Measurements from ENCODE around the gene HEXIM2.

HEXIM2 gene

DNA sequence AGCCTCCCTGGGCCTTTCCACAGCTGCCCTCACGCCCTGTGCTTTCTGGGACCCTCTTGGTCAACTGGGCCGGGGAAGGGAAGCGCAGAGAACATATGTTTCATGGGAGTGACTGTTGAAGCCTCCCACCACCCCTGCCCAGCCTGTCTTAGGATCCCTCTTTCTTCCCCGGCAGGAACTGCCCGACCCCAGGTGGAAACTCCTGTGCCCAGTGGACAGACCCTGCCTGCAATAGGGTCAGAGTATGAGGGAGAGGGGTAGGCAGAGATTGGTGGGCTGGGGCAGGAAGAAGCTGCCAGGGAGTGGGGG lies 10.5 kb downstream of the HEXIM2 start:
- no peak for DNase-seq (ENCODE audit: low spot score)
- TF ChIP-seq, protein P1, sequence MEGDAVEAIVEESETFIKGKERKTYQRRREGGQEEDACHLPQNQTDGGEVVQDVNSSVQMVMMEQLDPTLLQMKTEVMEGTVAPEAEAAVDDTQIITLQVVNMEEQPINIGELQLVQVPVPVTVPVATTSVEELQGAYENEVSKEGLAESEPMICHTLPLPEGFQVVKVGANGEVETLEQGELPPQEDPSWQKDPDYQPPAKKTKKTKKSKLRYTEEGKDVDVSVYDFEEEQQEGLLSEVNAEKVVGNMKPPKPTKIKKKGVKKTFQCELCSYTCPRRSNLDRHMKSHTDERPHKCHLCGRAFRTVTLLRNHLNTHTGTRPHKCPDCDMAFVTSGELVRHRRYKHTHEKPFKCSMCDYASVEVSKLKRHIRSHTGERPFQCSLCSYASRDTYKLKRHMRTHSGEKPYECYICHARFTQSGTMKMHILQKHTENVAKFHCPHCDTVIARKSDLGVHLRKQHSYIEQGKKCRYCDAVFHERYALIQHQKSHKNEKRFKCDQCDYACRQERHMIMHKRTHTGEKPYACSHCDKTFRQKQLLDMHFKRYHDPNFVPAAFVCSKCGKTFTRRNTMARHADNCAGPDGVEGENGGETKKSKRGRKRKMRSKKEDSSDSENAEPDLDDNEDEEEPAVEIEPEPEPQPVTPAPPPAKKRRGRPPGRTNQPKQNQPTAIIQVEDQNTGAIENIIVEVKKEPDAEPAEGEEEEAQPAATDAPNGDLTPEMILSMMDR (IDR thresholded peaks at IDR 0.05) = no peak
- Histone ChIP-seq H3K27ac (peak overlapping the region; percentile 79 to 99), H3K4me3 (peak overlapping the region; percentile 69)

DNA sequence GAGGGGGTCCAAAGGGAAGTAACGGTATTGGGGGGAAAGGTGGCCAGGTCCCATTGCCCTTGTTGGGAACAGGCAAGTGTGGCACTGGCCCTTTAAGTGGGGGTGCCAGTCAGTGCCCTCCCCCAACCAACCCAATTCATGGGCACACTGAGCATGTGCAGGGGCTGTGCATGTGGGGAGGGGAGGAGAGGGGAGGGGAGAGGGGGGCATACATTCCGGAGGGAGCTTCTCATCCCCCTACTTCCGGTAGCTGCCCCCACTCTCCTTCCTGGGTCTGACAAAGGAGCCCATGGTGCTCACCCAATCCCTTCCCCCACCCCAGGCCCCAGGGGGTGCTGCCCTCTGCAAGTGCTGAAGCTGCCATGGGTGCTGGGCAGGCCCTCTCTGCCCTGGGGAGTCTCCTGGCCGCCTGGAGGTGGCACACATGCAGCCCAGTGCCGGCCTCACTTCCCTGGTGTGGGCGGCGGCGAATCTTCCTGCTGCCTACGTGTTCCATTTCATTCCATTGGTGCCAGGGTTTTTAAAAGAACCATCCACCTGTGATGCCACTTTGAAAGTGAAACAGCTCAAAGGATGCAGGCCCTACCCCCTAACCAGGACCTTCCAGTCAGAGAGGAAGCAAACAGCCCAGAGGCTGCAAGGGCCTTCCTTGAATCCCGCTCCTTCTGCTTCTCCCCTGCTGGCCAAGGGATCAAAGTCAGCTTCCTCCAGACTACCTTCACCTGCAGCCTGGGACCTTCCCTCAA lies 11.0 kb downstream of the HEXIM2 start:
- TF ChIP-seq, protein P1 (IDR thresholded peaks at IDR 0.05) = no peak
- Histone ChIP-seq H3K27ac (peak overlapping the region; percentile 79 to 99), H3K4me3 (peak overlapping the region; percentile 69)
- peak; percentile 90 for DNase-seq (ENCODE audit: low spot score)

DNA sequence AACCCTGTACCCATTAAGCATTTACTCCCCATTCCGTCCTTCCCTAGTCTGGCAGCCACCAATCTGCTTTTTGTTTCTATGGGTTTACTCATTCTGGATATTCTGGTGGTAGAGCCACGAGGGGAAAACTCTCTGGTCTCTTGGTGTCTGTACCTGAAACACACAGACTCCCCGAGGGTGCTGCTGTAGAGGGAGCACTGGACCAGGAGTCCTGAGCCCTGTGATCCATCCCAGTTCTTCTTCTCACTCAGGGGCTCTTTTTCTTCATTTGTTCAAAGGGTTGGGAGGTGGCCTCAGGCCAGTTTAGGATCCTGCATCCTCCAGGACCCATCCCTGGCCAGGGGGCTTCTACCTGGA lies 14.1 kb downstream of the HEXIM2 start:
- Histone ChIP-seq H3K4me3 (no peak overlapping the region), H3K27ac (peak overlapping the region in 1 of 2 donors; percentile 60)
- TF ChIP-seq, protein P1 (IDR thresholded peaks at IDR 0.05) = no peak
- no peak for DNase-seq (ENCODE audit: low spot score)

DNA sequence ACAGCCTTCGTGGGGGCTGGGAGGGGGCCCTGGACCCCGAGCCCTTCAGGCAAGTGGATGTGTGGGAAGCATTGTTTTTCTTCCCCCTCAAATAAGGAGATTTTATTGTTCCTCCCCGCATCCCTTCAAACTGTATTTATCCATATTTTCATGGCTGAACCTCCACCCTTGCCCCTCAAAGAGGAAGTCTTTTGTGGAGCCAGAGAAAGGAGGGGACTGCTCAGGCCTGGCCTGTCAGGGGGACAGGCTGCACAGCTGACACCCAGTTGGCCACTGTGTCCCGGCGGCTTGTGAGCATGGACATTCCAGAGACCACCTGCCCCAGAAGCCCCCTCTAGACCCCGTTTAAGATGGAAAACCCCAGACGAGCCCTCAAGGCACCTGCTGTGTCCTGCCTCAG lies 15.9 kb downstream of the HEXIM2 start:
- H3K27ac ChIP-seq = no peak overlapping the region
- TF ChIP-seq, protein P1 (IDR thresholded peaks at IDR 0.05) = no peak
- H3K4me3 ChIP-seq = no peak overlapping the region
- DNase-seq (ENCODE audit: low spot score) = no peak

DNA sequence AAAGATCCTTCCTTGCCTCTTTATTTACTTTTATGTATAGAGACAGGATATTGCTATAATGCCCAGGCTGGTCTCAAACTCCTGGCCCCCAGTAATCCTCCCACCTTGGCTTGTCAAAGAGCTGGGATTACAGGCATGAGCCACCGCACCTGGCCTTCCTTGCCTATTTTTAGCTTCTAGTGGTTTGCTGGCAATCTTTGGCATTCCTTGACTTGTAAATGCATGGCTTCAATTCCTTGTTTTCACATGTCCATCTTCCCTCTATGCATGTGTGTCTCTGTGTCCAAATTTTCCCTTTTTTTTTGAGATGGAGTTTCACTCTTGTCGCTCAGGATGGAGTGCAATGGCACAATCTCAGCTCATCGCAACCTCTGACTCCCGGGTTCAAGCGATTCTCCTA lies 22.5 kb downstream of the HEXIM2 start:
- Histone ChIP-seq H3K4me3 (no peak overlapping the region), H3K27ac (no peak overlapping the region)
- no peak for DNase-seq (ENCODE audit: low spot score)
- TF ChIP-seq, protein P1 (IDR thresholded peaks at IDR 0.05) = no peak

DNA sequence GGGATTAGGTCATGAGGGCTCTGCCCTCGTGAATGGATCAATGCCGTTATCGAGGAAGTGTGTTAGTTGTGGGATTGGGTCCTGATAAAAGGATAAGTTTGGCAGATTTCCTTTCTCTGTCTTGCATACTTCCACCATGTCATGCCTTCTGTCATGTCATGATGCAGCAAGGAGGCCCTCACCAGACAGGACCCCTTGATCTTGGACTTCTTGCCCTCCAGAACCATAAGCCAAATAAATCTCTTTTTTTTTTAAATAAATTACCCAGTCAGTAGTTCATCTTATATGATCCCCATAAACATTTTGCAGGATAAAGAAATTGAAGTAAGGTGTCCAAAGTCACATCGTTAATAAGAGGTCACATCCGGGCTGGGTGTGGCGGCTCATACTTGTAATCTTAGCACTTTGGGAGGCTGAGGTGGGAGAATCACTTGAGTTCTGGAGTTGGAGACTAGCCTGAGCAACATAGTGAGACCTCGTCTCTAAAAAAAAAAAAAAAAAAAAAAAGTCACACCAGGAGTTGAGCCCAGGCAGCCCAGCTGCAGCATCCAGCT lies 25.2 kb downstream of the HEXIM2 start:
- TF ChIP-seq, protein P1 (IDR thresholded peaks at IDR 0.05) = no peak
- H3K27ac ChIP-seq = no peak overlapping the region
- H3K4me3 ChIP-seq = no peak overlapping the region
- DNase-seq (ENCODE audit: low spot score) = no peak

DNA sequence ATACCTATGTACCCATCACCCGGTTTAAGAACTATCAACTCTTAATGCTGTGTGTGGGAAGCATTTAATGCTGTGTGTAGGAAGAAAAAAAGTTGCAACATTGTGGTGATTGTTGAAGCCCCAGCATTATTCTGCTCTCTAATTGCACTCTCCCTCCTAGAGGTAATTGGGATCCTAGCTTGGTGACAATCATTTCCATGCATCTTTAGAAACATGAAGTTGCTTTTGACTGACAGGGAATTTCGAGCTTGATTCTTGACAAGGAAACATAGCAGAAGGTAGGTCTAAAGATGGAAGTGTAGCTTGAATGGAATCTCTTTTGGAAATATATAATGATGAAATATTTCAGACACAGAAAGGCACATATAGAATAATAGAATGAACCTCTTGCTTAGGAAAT lies 27.3 kb downstream of the HEXIM2 start:
- TF ChIP-seq, protein P1 (IDR thresholded peaks at IDR 0.05) = no peak

More for the DNA sequence above, 27.3 kb downstream of the HEXIM2 start:
- no peak for DNase-seq (ENCODE audit: low spot score)
- Histone ChIP-seq H3K4me3 (no peak overlapping the region), H3K27ac (no peak overlapping the region)
